HG03095 (cell line): Measurements from ENCODE around the gene HCFC2.
A peak's percentile ranks its signal among the peaks of the same experiment; 100 is the strongest.
"Not testable (repeated sequence)": the region's sequence is repeated elsewhere in the genome, so short reads cannot be mapped to it uniquely, and the experiment has no call there.

Experiments
- ATAC-seq: cut with Tn5 transposase; IDR thresholded peaks from one replicate; pipeline ENCODE4 v1.9.1; 2021; ENCODE audit warnings: moderate library complexity; ENCODE audit not compliant: unreplicated experiment

HCFC2 gene

DNA sequence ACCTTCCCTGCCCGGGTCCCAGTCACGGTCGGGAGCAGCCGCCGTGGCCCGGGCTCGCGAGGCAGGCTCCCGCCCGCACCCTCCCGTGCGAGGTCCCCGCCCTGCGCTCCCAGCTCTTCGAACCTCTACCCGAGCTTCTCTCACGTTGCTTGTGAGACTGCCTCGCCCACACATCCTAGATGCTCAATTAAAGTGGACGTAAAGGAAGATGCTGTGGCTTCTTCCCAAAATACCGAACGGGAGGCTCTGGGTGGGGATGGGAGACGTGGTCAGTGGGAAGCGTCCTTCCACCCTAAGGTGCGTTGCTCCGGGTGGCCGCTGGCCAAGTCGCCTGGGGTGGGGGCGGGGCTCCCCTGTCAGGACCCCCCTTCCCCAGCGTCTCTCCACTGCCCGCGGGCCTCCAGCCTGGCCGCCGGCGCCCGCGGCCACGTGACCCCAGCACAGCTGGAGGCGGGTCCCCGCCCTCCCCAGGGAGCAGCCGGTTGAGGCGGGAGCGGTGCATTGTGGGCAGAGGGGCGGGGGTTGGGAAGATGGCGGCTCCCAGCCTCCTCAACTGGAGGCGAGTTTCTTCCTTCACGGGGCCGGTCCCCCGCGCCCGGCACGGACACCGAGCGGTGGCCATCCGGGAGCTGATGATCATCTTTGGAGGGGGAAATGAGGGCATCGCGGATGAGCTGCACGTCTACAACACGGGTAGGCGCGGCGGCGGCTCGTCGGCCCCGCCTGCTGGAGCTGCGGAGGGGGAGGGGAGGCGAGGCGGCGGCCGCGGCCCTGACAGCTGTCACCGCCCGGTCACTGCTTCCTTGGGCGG lies at the start of gene HCFC2:
Gene HCFC2 (plus strand): TSS at position 501 of the 811 bp plus-strand sequence. CDS start 30 bp downstream, at position 531.
- ATAC-seq: peak; percentile 91

DNA sequence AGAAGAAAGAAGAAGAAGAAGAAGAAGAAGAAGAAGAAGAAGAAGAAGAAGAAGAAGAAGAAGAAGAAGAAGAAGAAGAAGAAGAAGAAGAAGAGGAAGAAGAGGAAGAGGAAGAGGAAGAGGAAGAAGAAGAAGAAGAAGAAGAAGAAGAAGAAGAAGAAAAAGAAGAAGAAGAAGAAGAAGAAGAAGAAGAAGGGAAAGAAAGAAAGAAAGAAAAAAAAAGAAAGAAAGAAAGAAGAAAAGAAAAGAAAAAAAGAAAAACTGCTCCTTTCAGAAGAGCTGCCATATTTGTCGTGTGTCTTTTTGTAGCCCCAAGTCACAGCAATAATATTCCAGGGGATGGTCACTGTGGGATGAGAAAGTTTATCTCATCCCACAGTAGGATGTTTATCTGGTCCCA lies 42.5 kb upstream of the HCFC2 start:
- not testable (repeated sequence) for ATAC-seq

- ATAC-seq: no peak
Observed at GRCh38 chr12:104022786-104023185, 41.5 kb upstream of the HCFC2 start.

- no peak for ATAC-seq
Observed at GRCh38 chr12:104023710-104024109, 40.6 kb upstream of the HCFC2 start.

DNA sequence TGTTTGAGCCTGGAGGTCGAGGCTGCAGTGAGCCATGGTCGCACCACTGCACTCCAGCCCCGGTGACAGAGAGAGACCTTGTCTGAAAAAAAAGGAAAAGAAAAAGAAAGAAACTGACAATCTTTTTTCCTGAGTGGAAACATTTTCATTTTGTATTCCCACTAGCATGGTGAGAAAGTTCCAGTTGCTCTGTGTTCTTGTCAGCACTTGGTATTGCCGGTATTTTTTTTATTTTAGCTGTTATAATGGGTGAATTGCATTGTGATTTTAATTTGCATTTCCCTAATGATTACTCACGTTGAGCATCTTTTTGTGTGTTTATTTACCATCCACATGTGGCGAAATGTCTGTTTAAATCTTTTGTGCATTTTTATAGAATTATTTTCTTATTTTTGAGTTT lies 40.0 kb upstream of the HCFC2 start:
- ATAC-seq: no peak

- ATAC-seq: no peak
Observed at GRCh38 chr12:104025771-104026170, 38.6 kb upstream of the HCFC2 start.

DNA sequence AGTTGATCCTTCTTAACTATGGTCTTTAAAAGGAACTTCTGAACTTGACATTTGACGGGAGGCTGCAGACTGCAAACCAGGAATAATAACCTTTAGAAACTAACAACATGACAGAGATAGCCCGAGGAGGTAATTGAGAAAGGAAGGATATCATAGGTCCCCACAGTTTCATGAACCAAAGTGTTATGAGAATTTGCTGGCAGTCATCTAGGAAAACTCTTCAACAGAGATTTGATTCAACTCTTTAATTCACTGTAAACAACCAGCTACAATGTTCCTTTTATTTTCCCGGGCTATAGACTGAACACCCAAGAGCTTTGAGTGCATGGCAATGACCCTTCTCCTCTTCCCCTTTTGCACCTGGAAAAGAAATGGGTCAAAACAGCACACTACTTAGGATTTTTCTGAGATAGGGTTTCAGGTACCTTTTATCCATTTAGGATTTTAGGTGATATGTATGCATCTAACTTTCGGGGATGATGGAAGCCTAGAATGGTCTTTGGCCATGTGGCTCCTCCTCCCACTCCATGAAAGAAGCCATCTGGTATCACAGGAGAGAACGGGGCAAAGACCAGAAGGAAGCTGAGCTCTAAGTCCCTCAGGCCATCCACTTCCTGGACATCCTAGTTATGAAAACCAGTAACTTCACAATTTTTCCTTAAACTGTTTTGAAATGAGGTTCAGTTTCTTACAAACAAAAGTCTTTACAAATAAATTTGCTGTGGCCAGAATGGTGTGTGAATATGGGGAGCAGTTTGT lies 37.3 kb upstream of the HCFC2 start:
- no peak for ATAC-seq

DNA sequence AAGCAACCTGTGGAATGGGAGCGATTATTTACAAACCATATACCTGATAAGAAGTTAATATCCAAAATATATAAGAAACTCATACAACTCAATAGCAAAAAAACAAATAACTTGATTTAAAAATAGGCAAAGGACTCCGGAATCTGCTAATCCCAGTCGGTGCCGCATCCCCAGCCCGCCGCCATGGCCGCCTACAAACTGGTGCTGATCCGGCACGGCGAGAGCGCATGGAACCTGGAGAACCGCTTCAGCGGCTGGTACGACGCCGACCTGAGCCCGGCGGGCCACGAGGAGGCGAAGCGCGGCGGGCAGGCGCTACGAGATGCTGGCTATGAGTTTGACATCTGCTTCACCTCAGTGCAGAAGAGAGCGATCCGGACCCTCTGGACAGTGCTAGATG lies 33.7 kb upstream of the HCFC2 start:
- not testable (repeated sequence) for ATAC-seq

GRCh38 chr12:104036143-104036542 lies 28.2 kb upstream of the HCFC2 start:
- ATAC-seq: not testable (repeated sequence)

DNA sequence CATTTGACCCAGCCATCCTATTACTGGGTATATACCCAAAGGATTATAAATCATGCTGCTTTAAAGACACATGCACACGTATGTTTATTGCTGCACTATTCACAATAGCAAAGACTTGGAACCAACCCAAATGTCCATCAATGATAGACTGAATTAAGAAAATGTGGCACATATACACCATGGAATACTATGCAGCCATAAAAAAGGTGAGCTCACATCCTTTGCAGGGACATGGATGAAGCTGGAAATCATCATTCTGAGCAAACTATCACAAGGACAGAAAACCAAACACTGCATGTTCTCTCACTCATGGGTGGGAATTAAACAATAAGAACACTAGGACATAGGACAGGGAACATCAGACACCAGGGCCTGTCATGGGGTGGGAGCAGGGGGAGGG lies 24.6 kb upstream of the HCFC2 start:
- not testable (repeated sequence) for ATAC-seq

DNA sequence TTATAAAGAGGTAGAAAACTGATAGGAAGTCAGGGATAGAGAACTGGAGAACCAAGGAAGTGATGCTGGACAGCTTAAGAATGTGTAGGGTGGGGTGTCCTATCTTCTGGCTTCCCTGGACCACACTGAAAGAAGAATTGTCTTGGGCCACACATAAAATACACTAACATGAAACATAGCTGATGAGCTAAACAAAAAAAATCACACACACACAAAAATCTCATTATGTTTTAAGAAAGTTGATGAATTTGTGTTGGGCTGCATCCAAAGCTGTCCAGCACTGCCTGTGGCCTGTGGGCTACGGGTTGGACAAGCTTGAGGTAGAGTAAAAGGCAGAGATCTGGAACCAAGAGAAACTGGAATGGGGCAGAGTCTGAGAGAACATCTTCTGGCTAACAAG lies 21.8 kb upstream of the HCFC2 start:
- ATAC-seq: no peak

DNA sequence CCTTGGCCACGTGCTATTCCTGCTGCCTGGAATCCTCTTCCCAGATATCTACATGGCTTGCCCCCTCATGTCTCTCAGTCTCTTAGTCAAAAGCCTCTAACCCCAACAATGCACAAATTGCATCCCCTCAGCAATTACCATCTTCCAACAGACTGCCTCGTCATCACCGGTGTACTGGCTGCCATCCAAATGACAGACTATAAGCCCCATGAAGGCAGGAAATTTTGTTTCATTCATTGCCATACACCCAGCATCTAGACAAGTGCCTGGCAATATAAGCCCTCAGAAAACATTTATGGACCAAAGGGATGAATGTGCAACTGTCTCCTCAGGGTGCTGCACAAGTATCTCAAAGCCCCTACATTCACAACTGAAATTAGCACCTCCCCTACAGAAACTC lies 20.2 kb upstream of the HCFC2 start:
- no peak for ATAC-seq

- no peak for ATAC-seq
Observed at GRCh38 chr12:104046306-104046705, 18.0 kb upstream of the HCFC2 start.

DNA sequence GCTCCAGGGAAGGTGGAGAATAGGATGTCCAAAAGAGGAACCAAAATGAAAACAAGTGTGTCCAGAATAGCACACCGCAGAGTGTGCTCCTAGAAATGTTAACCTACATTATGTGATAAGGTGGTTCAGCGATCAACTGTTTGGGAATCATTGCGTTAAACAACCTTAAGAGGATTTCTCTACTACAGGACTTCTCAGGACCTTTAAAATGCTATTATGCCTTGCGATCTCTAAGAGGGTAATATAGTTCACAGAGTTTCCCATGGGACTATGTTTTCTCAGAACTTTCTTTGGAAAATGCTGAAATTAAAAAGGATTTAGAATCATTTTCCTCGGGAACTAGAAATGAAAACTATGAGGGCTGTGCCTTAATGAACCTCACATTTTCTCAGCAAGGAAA lies 16.2 kb upstream of the HCFC2 start:
- ATAC-seq: no peak

DNA sequence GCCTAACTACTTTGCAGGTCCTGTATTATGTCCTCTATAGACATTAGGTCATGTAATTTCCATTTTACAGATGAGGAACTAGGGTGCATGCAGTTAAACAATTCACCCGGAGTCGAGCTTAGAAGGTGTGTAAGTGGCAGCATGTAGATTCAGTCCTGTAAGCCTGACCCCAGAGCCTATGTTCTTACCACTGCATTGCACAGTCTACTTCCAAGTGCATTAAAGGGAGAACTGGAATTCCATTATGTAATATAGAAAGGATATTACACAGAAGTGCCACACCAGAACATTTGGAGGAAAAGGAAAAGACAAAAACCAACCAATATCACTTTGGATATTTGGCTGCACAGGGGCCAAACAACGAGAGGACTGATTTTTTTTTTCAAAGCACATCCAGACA lies 15.5 kb upstream of the HCFC2 start:
- no peak for ATAC-seq

DNA sequence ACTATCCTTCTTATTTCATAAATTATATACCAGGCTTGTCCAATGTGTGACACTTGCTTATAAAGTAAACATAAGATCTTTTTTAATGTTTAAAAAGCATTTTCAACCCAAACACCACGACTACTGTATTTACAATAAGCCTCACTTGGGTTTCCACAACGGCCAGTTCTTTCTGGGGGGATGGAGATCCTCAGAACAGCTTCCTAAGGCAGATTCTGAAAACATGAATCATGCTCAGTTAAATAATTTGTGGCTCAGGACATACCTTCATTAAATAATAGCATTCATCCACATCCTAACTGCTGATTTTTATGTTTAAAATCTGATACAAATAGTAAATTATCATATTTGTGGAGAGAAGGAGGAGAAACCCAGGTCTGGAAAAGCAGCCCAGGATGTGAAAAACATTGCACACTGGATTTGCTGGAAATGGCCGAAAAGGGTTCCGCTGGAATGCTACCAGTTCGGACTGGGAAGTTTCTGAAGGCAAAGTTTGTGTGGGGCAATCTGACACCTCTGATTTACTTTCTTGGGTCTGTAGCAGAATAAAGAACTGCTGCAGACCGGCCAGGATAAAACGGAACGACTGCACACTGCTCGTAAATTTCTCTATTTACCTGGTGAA lies 14.9 kb upstream of the HCFC2 start:
- no peak for ATAC-seq

- ATAC-seq: no peak
Observed at GRCh38 chr12:104049903-104050356, 14.4 kb upstream of the HCFC2 start, which contains the start of gene GLT8D2. Gene GLT8D2, minus strand, starts transcription at chr12:104050187. Its CDS starts 30,539 bp downstream, at chr12:104019648.

- no peak for ATAC-seq
Observed at GRCh38 chr12:104050436-104050835, 13.9 kb upstream of the HCFC2 start.

GRCh38 chr12:104054681-104055346 lies 9.5 kb upstream of the HCFC2 start:
- ATAC-seq: no peak

DNA sequence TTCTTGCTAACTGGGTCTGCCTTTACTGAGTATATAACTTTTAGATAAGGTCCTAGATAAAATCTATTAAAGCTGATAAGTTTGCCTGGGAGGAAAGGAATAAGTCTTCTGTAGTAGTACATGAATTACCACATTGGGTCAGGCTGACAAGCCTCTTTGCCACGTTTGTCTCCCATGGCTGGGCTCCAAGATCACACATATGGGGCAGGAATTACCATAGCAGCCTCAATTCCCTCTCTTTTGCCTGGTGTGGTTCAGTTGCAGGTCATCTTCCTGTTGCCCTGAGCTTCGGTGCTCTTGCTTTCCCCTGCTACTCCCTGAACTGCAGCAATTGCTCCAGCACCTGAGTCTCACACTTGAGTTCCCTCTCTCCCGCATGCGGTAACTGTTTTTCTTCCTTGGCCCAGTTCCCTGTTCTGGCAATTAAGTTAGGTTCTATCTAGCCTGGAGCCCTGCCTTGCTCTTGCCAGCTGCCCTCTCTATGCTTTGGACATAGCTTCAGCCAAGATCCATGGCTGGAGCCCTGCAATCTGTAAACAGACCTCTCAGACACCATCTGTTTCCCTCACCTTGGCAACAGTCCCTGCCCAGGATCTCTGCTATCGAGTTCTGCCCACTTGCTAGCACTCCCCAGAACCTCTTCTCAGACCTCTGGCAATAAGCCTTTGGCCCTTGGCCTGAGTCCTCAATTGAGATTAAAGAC lies 8.5 kb upstream of the HCFC2 start:
- no peak for ATAC-seq
